Peyer's patch (tissue), 4 donors: Measurements from ENCODE around the gene CAPS2.

Source experiments
- CTCF ChIP-seq, 6 experiments: fragments of 450-650 bp in 4 of 6; fragments of 200-600 bp in 2 of 6; sonication (generic) in 1 of 6; IDR thresholded peaks; one replicate each; pipeline ENCODE4 v1.5.1; 2017 to 2019; ENCODE audit warnings: antibody characterized with exemption in 6 of 6, mild to moderate bottlenecking in 3 of 6, moderate library complexity in 1 of 6
- POLR2A ChIP-seq, 2 donors: fragments of 450-650 bp; IDR thresholded peaks; one replicate each; pipeline ENCODE4 v1.5.1; 2017; ENCODE audit warnings: antibody characterized with exemption in 2 of 2, mild to moderate bottlenecking in 2 of 2, moderate library complexity in 2 of 2

GRCh38 chr12:75345531-75345930 lies 15.4 kb upstream of the CAPS2 start:
- TF ChIP-seq POLR2A (IDR thresholded peaks at IDR 0.05) (no peak), CTCF (IDR thresholded peaks at IDR 0.05) (no peak)
